ENCODE results near the gene MAST4.
A peak's percentile ranks its signal among the peaks of the same experiment; 100 is the strongest.

The MAST4 gene

DNA sequence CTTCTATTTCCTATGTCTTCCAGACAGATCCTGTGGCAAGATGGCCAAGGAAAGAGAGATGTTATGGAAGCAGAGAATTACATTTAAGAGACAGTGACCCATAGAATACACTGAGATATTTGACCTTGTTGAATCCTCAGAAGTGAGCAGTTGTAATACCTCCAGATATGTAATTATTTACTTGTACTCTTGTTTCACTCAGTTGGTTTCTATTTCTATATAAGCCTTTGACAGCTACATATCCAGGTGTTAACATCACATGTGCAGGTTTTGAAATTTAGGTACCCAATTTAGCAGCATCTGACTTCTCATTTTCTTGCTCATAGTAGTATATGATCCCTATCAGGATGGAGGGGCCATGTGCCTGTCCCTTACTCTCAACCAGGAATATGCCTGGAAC, 330.9 kb downstream of the MAST4 start:
- DNase-seq = no peak

DNA sequence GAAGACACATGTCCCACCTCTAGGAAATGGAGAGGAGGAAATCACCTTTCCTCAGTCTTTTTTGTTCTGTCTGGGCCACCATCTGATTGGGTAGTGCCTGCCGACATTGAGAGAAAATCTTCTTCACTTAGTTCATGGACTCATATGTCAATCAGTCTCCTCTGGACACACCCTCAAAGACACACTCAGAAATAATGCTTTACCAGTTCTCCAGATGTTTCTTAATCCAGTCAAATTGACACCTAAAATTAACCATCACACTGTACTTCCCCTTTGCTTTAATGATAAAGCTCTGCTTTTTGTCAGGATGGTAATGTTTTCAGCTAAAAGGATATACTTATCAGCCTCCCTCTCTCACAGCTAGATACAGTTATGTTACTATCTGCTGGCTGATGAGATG, 333.1 kb downstream of the MAST4 start:
- no peak for DNase-seq

DNA sequence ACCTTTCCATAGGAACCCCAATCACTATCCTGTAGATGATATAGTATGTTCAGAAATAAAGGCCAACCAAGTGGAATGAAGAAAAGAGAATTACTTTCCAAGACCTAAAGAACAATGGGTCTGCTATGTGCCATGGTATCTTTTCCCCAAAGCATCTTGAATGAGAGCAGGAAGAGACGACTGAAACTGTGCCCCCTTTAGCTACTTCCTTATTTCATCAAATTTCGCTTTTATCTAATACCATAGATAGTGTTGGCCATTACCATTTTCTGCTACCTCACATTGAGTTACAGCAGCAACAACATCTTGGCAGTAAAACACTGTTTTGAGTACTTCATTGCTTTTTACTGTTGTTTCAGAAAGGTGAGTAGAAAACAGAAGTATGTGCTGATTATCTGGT, 333.8 kb downstream of the MAST4 start:
- no peak for DNase-seq

DNA sequence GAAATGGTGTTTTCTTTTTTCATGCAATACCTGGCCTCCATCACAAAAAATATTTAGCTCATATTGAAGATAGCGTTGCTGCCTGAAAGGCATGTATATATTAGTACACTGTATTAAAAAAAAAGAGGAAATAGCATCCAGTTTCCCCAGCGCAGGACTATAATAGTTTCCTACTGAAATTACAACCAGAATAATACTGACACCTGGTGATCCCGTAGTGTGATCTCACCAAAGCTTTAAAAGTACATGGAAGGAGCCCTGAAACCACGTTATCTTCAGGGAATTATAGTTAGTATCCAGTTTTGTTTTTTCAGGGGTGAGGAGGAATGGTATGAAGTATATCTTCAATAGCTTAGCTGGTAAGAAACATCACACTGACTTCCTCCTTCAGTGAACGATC, 335.5 kb downstream of the MAST4 start:
- no peak for DNase-seq

DNA sequence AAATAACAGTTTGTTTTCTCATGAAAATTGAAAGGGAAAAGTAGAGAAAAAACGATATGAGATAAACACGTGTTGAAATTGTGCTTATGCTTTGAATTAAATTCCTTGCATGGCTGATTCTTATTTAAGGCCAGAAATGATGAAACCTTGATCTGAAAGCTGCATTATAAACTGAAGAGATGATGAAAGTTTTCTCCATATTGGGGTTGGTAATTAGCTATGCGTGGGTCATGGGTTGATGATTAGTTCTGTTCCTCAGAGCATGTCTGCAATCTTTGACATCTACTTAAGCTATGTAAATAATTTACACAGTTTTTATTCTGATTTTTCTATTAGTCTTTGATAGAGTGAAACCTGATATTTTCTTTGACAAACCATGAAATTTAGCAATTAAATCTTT, 336.3 kb downstream of the MAST4 start:
- no peak for DNase-seq

DNA sequence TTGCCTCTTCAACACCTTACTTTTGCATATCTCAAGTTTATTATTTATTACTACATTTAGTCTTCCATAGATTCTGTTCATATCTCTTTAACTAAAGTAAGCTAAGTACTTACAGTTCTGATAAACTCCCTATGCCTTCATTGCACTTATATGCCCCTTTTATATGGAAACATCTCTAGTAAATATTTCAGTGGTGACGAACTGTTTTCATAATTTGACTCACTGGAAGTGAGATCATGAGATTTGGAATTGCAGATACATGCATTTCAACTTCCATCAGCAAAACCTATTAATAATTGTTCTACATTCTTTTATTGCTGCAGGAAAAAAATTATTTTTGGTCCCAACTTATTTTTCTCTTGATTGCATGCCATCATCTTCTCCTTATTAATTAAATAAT, 336.9 kb downstream of the MAST4 start:
- DNase-seq = no peak

DNA sequence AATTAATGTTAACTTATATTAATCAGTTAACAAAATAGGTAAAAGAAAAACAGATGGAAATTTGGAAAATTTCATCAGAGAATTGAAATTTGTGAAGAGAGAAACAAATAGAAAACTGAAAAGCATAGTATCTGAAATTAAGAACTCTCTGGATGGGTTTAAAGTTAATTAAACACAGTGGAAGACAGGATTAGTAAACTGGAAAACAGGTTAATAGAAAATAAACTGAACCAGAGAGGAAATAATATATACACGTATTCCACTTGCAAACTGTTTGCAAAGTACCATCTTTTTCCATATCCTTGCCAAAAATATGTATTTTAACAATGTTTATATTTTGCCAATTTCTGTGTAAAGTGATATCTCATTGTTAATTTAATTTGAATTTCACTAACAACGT, 342.9 kb downstream of the MAST4 start:
- DNase-seq = no peak

DNA sequence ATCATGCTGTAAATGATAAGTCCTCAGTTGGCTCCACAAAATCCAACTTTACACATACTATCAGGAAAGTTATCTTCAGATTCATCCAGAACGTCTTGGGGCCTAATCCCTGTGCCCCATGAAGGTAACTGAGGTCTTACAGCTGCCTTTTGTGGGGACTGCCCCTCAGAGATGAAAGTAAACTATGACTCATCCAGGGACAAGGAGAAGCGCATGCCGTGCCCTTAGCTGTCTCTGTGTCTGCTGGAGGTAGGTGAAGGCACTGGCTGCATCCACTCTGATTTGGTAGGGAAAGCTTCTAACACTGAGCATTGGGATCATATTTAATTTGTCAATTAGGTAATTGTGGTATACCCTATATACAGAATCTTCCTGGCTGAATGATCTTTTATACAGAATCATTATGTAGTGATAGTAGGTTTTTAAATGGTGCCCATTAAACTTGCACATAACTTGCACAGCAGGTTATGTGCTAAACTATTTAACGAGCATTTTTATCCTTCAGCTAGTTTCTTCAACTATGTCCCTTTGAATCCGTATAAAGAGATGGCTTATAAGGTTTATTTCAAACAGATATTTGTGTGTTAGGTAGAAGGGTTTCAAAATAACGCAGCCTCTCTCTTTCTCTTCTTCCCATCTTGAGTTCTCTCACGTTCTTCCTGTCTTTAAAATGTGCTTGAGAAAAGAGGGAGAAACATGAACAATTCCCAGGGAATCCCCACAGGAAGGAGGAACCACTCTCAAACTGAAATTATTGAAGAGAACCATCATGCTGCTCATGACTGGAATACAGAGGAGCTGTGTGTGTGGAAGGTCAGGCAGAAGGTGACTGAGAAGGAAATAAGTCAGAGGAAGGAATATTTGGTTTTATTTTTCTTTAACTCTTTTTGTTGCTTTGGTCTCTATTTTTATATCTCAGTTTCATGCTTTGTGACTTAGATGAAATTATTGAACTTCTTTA, 349.5 kb downstream of the MAST4 start:
- DNase-seq = peak in 1 of 4 experiments; percentile 0

DNA sequence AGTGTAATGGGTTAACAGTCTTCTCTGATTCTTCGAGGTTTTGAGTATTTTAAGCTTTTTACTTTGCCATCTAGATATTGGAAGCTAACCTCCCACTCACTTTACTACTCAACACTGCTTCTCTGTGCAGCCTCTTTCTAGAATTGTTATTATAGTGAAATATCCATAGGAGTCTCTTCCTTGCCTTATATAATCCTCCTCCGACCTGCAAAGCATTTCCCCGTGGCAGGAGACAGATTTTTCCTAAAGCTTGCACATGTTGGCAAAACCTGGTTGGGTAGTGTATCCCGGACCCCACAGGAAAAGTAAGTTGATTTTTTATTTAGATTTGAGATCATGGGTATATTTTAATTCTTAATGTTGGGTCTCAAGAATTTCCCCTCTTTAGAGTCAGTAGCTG, 351.3 kb downstream of the MAST4 start:
- DNase-seq = no peak

DNA sequence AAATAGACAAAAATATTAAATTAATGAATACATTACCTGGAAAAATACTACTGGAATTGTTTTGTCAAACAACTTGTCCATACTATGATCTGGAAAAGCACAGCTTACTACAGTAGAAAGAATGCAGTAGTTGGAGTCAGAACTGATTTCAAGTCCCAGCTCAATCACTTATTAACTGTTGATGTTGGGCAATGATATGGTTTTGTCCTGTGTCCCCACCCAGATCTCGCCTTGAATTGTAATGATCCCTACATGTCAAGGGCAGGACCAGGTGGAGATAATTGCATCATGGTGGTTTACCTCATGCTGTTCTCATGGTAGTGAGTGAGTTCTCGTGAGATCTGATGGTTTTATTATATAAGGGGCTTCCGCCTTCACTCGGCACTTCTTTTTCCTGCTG, 352.9 kb downstream of the MAST4 start:
- DNase-seq = no peak

DNA sequence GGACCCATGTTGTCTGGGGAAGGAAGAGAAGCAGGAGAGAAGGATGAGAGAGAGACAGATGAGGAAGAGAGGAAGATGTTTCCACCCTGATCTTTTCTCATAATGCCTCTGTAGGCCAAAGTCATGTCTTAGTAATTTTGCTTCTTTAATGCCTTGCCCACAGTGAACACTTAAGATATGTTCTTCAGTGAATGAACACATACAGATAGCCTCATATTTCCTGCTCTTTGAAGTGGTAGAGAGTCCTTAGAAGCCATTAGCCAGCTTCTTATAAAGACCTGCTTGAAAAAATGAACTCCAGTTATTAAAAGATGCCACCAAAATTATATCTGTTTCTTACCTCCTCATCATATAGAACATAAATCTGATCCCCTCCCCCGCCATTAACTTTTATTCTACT, 356.0 kb downstream of the MAST4 start:
- no peak for DNase-seq

DNA sequence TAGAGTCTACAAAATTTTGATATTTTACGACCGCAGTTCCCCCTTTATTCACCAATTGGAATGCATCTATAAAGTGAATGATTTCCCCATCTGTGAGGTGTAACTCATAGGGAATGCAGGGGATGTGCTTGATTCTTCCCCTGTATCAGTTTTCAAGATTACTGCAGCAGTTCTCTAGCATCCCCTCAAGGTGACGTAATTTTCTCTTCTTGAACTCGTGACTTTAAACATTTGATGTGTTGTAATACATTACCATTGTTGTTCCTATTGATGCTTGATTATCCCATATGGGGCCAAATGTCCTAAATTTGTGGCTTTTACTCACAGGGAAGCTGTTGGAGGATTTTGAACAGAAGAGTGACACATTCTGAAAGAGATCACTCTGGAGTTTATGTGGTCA, 360.2 kb downstream of the MAST4 start:
- DNase-seq = no peak

DNA sequence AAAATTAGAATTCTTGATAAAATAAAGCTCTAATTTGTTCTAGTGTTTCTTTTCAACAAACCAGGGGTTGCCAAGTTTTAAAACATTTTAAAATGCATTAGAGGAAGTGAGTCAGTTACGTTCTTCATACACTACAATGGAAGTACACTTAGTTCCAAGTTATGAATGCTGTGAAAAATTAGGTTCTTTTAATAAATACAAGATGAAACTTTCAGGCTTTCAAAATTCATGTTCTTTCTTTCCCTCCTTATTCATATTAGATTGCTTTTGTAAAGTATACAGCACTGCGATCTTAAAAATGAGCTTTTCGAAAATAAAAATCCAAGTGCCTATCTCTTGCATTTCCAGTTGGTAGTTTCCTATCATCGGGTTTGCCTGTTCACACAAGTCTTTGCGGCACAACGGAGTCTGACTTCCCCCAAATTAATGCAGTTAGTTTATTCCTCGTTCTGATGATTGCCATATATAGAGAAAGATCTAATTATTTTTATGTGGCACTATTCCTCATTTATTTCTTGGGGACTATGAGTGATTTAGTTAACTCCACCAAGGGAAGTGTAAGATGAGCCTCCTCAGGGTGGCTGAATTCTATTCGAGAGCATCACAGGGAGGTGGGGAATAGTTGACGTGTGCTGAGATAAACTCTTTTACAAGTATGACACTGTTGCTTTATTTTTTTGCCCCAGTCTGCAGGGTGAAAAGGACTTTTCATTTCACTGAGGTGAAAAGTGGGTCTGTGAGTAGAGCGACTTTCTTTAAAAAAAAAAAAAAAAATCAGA, 362.2 kb downstream of the MAST4 start:
- no peak for DNase-seq

DNA sequence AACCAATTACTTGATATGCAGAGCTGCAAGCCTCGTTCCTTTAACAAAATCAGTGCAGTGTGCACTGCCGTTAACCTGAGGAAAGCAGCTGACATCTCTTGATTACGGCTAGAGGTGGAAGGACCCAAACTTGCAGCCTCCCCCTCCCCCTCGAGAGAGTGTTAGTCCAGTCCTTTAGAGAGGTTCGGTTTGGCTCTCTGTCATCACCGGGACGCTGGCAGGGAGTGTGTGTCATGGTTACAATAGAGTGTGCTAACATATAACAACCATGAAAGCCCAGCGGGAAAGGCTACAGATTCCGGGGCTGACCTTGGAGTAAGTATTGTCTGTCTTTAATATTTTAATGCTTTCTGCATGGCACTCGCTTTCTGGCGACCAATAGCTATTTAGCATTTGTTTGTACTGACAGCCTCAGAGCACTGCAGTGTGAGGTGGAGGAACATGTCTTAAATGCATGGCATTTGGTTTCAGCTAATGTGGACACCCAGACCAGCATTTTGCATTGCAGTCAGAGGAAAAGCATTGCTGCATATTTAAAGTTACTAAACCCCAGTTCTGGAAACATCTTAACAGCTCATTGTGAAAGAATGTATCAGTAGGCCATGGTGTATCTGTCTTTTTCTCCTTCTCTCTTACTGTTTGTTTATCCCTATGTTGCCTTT, 362.9 kb downstream of the MAST4 start:
- DNase-seq = no peak

DNA sequence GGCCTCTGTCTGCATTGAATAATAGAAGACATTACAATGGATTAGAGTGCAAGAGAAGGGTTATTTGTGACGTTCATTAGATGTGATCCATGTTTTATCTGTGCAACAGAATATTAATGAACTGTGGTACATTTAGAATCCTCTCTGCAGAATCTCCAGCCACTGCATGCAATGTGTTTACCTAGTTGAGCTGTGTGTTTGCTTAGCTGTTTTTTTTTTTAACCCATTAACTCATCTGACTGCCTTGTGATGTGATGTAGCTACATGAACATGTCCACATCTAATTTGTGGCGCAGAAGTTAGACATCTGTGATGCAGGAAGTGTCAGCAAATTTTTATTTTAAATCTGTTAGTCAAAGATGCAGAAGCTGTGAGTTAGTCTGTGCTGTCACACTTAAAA, 363.5 kb downstream of the MAST4 start:
- DNase-seq = no peak

DNA sequence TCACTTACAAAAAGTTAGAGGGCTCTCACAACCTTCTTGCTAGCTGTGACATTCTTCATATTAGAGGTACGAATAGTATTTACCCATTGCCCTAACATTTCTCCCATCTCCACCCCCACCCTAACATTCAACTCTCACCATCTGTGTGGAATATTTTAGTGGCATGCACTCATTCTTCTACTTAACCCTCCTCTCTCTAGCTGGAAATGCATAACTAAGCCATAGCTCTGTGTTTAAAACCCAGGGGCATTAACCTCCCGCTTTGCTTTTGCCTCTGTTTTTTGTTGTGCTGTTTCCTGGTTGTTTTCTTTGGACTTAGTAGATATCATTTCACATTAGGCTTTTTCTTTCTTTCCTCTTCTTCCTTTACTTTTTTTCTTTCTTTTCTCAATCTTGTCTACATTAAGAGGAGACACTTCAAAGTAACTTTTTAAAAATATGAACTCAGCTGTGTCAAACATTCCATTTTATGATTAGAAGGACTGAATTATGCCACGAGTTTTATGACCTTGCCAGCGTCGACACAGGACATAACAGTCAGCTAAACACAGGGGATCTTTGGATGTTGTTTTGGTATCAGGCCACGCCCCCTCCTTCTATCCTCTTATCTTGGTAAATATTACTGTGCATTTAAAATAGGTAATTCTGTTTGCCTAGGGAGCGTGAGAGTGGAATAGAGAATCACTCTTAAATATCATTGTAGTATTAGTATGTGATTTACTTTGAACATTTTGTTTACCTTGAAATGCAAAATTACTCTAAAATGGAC, 364.4 kb downstream of the MAST4 start:
- no peak for DNase-seq

DNA sequence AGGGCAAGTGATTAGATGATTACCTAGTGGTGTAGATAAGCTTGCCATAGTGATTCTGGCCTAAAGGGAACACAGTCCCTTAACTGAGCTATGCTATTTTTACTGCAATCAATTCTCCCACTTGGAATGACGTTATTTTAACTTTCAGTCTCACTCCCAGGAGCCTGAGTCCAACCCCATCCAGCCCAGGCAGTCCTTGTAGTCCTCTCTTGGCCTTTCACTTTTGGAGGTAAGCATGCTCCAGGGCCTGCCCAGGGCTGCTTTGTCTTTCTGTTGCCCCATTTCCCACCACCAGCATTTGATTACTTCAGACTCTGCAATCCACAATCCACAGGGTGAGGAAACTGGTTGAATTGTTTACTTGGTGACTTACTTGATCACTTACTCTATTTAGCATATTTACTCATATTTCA, 367.4 kb downstream of the MAST4 start:
- DNase-seq = no peak

DNA sequence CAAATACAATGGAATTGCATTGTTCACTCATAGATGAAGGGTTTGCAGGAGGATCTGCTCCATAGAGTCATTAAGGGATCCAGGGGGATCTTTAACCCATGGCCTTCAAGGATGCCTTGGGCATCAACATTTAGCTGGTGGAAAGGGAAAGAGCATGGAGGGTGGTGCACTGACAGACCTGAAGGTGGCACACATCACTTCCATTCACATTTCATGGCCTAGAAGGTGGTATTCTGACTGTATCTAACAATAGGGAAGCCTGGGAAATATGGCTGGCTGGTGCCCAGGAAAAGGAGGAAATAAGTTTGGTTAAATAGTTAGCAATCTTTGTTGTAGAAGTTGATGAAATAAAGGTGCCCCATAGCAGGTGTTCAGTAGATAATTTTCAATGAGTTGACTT, 370.2 kb downstream of the MAST4 start:
- DNase-seq = no peak

DNA sequence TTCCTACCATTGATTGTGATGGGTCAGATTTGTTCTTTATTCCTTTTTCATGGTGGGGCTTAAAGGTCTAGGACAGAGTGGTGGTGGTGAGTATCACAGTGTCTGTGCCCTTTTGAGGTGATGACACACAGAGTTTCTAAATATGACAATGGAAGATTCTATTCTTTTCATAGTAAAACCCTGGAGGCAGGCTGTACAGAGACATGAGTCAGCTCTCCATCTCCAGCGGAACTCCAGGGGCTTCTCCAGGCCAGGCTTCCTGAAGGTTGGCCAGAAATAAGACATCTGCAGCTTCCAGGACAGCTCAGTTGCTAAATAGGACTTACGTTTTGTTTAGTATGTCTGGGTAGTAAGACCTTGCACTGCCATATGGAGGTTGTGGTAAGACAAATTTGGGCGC, 370.9 kb downstream of the MAST4 start:
- DNase-seq = no peak

DNA sequence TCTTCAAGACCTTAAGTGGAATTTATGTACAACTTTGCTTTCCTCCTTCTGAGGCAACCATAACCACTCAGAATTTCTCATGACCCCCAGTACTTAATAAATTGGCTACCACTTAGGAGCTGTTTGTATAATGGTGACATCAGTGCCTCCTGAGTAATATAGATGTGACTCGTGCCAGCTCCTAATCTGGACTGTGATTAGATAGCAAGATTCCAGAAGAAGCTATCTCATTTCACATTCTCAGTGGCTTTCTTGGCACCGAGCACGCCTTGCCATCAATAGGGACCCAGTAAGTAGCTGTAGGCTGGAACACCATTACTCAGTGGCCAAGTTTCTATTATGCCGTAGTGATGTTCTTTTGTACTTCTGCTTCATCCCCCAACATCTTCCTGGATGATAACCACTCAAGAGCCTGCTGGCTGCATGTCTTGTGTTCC, 371.7 kb downstream of the MAST4 start:
- no peak for DNase-seq

DNA sequence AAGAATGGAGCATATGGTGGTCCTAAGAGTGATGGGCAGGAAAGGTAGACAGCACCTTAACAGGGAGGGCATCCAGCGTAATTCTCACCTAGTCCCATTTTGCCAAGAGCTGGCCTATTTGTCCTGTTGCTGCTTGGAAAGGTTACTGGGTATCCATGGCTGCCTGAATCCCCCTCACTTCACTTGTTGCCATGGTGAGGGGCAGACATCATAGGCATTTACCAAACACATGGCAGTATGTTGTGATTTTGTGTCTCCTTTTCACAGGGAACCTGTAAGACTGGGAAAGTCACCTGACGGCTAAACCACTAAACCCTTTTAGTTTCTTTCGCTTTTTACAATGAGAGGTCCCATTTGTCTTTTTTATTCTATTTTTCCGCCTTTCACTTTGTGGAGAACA, 373.3 kb downstream of the MAST4 start:
- DNase-seq = no peak

DNA sequence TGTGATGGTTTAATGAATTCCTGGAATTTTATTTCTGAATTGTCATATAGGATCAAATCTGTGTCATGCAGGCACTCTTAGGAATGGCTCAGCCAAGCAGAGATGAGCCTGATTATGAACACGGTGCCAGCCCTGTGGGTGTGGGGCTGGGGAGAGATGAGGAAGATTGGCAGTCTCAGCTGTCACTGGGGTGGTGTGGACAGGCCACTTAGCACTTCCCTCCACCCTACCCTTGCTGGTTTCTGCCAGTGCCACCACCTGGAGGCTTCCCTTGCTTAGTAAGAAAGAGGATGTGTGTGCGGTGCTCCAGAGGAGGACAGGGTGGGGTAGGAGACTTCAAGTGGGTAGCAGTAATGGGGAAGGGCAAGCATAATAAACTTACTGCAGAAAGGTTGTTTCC, 373.8 kb downstream of the MAST4 start:
- no peak for DNase-seq

DNA sequence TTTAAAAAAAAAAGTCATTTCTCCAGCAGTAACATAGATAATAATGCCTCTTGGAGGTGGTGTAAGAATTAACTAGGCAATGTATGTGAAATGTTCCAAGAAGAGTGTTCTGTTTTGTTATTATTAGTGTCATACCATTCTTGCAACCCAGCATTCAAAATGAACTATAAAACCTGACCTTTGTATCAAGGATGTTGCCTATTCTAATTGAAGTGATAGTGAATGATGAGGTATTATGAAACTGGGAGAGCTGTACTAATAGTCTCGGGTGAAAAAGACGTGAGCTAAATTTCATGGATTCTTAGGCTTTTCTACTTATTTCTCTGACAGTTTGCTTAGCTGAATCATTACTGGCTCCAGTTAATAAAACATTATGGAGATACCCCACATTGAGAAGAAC, 375.8 kb downstream of the MAST4 start:
- DNase-seq = no peak

Data from activated CD4-positive, CD25-positive, alpha-beta regulatory T cell (primary cell).